Body of pancreas (tissue), 4 donors: Measurements from ENCODE around the gene PTMS. TPM values are rescaled to one million over a fixed set of nuclear protein-coding genes. Genes with fewer than 3 reads are reported as not detected.

Experiments used
- ATAC-seq: fragments of 150-250 bp; one replicate; pipeline ENCODE4 v1.9.1; 2016
- DNase-seq, 4 donors: peaks; one replicate each; pipeline ENCODE4 v3.0.0-alpha.2; 2019
- H3K27ac ChIP-seq, 4 donors: fragments of 200-600 bp; sonication (generic); 1 replicate in 3 of 4; 2 replicates in 1 of 4; pipeline versions ENCODE4 v1.5.1 to v1.6.1; 2016 to 2019; ENCODE audit warnings: mild to moderate bottlenecking in 1 of 4, mixed read lengths in 1 of 4, moderate library complexity in 1 of 4
- H3K27me3 ChIP-seq, 2 donors: fragments of 200-600 bp; sonication (generic); one replicate each; pipeline ENCODE4 v1.6.0; 2016; ENCODE audit warnings: mild to moderate bottlenecking in 1 of 2
- H3K36me3 ChIP-seq, 2 donors: fragments of 200-600 bp; sonication (generic); replicated peaks in 1 of 2; 2 replicates each; pipeline ENCODE4 v1.5.1; 2016; ENCODE audit warnings: low read depth in 2 of 2; ENCODE audit not compliant: insufficient read depth in 1 of 2
- H3K4me1 ChIP-seq: fragments of 200-600 bp; sonication (generic); one replicate; pipeline ENCODE4 v1.6.0; 2016
- H3K4me3 ChIP-seq, 2 donors: fragments of 200-600 bp; sonication (generic); 1 replicate in 1 of 2; 2 replicates in 1 of 2; pipeline ENCODE4 v1.5.1; 2016 to 2019
- H3K9me3 ChIP-seq, 3 donors: fragments of 200-600 bp; sonication (generic); 1 replicate in 2 of 3; 2 replicates in 1 of 3; pipeline ENCODE4 v1.5.1; 2016
- CTCF ChIP-seq, 7 experiments: fragments of 450-650 bp in 4 of 7; fragments of 200-600 bp in 3 of 7; sonication (generic) in 3 of 7; IDR thresholded peaks; one replicate each; pipeline ENCODE4 v1.5.1; 2016 to 2019; ENCODE audit warnings: antibody characterized with exemption in 7 of 7
- POLR2A ChIP-seq, 3 donors: fragments of 450-650 bp; IDR thresholded peaks; one replicate each; pipeline ENCODE4 v1.6.1; 2016; ENCODE audit warnings: antibody characterized with exemption in 3 of 3, mild to moderate bottlenecking in 2 of 3
- WGBS, 2 donors: methylation state at CpG; one replicate each; pipeline ENCODE4 v1.1.5; 2017; 5-methylcytosine and 5-hydroxymethylcytosine counted together
- intact Hi-C: fragments of 100-400 bp; cut with DNase I; formaldehyde crosslinking; loops from one replicate; pipeline ENCODE4 v1.15.1; 2023
- total RNA-seq, 2 donors: library from RNA; depleted of rRNA; stranded (reverse); fragments of >200 nt; gene quantifications; one replicate each; pipeline ENCODE4 v1.1.0, GENCODE V29; 2016

The PTMS gene
- total RNA-seq, 2 donors from 2014 or later = 69.5 to 109 TPM

GRCh38 chr12:6751767-6752166 lies 14.4 kb upstream of the PTMS start:
- H3K9me3 ChIP-seq = no peaks in the 10 kb centered on the region
- TF ChIP-seq POLR2A (IDR thresholded peaks at IDR 0.05) (no peak), CTCF (IDR thresholded peaks at IDR 0.05) (no peak)
- H3K27me3 ChIP-seq = no peaks in the 10 kb centered on the region
- no peak overlapping the region for H3K4me3 ChIP-seq
- intact Hi-C loops = no loop called here
- 61 to 75% methylated on average over 7 of the region's 7 CpGs for WGBS, 2 donors
- peaks cover 21% of the 10 kb centered on the region for H3K4me1 ChIP-seq
- H3K27ac ChIP-seq = peak overlapping the region in 3 of 4 donors; percentile 95 to 98 (median 96)
- ATAC-seq (no peak), DNase-seq (no peak)
- H3K36me3 ChIP-seq = peaks cover 19 to 31% of the 10 kb centered on the region in 2 donors

GRCh38 chr12:6752167-6752920 lies 13.8 kb upstream of the PTMS start:
- H3K9me3 ChIP-seq = no peaks in the 10 kb centered on the region
- TF ChIP-seq CTCF (IDR thresholded peaks at IDR 0.05) = peak in 1 of 7 experiments; percentile 9
- TF ChIP-seq POLR2A (IDR thresholded peaks at IDR 0.05) = no peak
- H3K27ac ChIP-seq = peak overlapping the region; percentile 95 to 98 (median 96)
- intact Hi-C loops = no loop called here
- peak overlapping the region; percentile 54 to 81 for H3K4me3 ChIP-seq
- peaks cover 21% of the 10 kb centered on the region for H3K4me1 ChIP-seq
- DNase-seq = peak in 3 of 4 donors; percentile 49 to 53 (median 52)
- ATAC-seq = no peak
- peaks cover 19 to 28% of the 10 kb centered on the region in 2 donors for H3K36me3 ChIP-seq
- no peaks in the 10 kb centered on the region for H3K27me3 ChIP-seq
- 1 to 4% methylated on average over 14 to 24 of the region's 24 CpGs for WGBS, 2 donors

- H3K27me3 ChIP-seq = no peaks in the 10 kb centered on the region
- H3K4me3 ChIP-seq = peak within 1 kb of the TSS; percentile 54 to 81
- 0% methylated on average over 19 to 62 of the region's 62 CpGs for WGBS, 2 donors
- ATAC-seq (peak; percentile 96), DNase-seq (peak; percentile 98 to 99 (median 98))
- TF ChIP-seq CTCF (IDR thresholded peaks at IDR 0.05) (peak in 6 of 7 experiments; percentile 90 to 99 (median 98)), POLR2A (IDR thresholded peaks at IDR 0.05) (peak; percentile 70 to 95 (median 92))
- H3K9me3 ChIP-seq = no peaks in the 10 kb centered on the region
- intact Hi-C loops = no loop called here
- peaks cover 19 to 20% of the 10 kb centered on the region in 2 donors for H3K36me3 ChIP-seq
- peaks cover 21% of the 10 kb centered on the region for H3K4me1 ChIP-seq
- peak within 1 kb of the TSS; percentile 95 to 98 (median 96) for H3K27ac ChIP-seq
Observed at GRCh38 chr12:6752921-6753771, 13.0 kb upstream of the PTMS start, which contains the start of gene MLF2. Gene MLF2 (minus strand): TSS chr12:6753141. CDS start chr12:6752334, 807 bp downstream.

GRCh38 chr12:6753772-6754356 lies 12.3 kb upstream of the PTMS start:
- TF ChIP-seq POLR2A (IDR thresholded peaks at IDR 0.05) (no peak), CTCF (IDR thresholded peaks at IDR 0.05) (peak in 1 of 7 experiments; percentile 92)
- WGBS, 2 donors = 0 to 3% methylated on average over 5 to 7 of the region's 7 CpGs
- no peak overlapping the region for H3K4me3 ChIP-seq
- H3K27me3 ChIP-seq = no peaks in the 10 kb centered on the region
- DNase-seq (peak in 1 of 4 donors; percentile 26), ATAC-seq (no peak)
- peak overlapping the region in 3 of 4 donors; percentile 95 to 98 (median 96) for H3K27ac ChIP-seq
- peaks cover 21% of the 10 kb centered on the region for H3K4me1 ChIP-seq
- H3K9me3 ChIP-seq = no peaks in the 10 kb centered on the region
- intact Hi-C loops = no loop called here
- H3K36me3 ChIP-seq = peaks cover 15 to 16% of the 10 kb centered on the region in 2 donors
